ENCODE measurements around the gene OR8G1. TPM values are rescaled to one million over a fixed set of nuclear protein-coding genes. Genes with fewer than 3 reads are reported as not detected.
"Not testable (repeated sequence)": the region's sequence is repeated elsewhere in the genome, so short reads cannot be mapped to it uniquely, and the experiment has no call there.

The OR8G1 gene
- total and polyA plus RNA-seq, 2 donors = not detected

- no peak overlapping the region for H3K27ac ChIP-seq (ENCODE audit: low read depth)
- no peaks in the 10 kb centered on the region for H3K4me1 ChIP-seq (ENCODE audit: insufficient read depth)
- no peak overlapping the region for H3K4me3 ChIP-seq (ENCODE audit: low read depth, low read length)
- no peak for DNase-seq (ENCODE audit: extremely low spot score)
- no peaks in the 10 kb centered on the region for H3K36me3 ChIP-seq (ENCODE audit: insufficient read depth)
- WGBS = 82% methylated on average over 5 of the region's 5 CpGs
Measured at GRCh38 chr11:124210421-124210820, 30.5 kb upstream of the OR8G1 start.

GRCh38 chr11:124211321-124211720 is 29.6 kb upstream of the OR8G1 start:
- Histone ChIP-seq H3K4me3 (ENCODE audit: low read depth, low read length) (no peak overlapping the region), H3K27ac (ENCODE audit: low read depth) (no peak overlapping the region), H3K36me3 (ENCODE audit: insufficient read depth) (no peaks in the 10 kb centered on the region), H3K4me1 (ENCODE audit: insufficient read depth) (no peaks in the 10 kb centered on the region)
- no peak for DNase-seq (ENCODE audit: extremely low spot score)

- 73% methylated on average over 3 of the region's 3 CpGs for WGBS
- Histone ChIP-seq H3K27ac (ENCODE audit: low read depth) (no peak overlapping the region), H3K4me3 (ENCODE audit: low read depth, low read length) (no peak overlapping the region), H3K4me1 (ENCODE audit: insufficient read depth) (no peaks in the 10 kb centered on the region), H3K36me3 (ENCODE audit: insufficient read depth) (no peaks in the 10 kb centered on the region)
- no peak for DNase-seq (ENCODE audit: extremely low spot score)
Measured at GRCh38 chr11:124214027-124214426, 26.9 kb upstream of the OR8G1 start.

GRCh38 chr11:124219126-124219525 is 21.8 kb upstream of the OR8G1 start:
- DNase-seq (ENCODE audit: extremely low spot score) = no peak
- Histone ChIP-seq H3K27ac (ENCODE audit: low read depth) (no peak overlapping the region), H3K4me1 (ENCODE audit: insufficient read depth) (no peaks in the 10 kb centered on the region), H3K4me3 (ENCODE audit: low read depth, low read length) (no peak overlapping the region), H3K36me3 (ENCODE audit: insufficient read depth) (no peaks in the 10 kb centered on the region)

GRCh38 chr11:124222407-124222806 is 18.5 kb upstream of the OR8G1 start:
- H3K4me1 ChIP-seq (ENCODE audit: insufficient read depth) = no peaks in the 10 kb centered on the region
- H3K36me3 ChIP-seq (ENCODE audit: insufficient read depth) = no peaks in the 10 kb centered on the region
- H3K4me3 ChIP-seq (ENCODE audit: low read depth, low read length) = no peak overlapping the region
- H3K27ac ChIP-seq (ENCODE audit: low read depth) = no peak overlapping the region
- WGBS = 72% methylated on average over 2 of the region's 2 CpGs
- no peak for DNase-seq (ENCODE audit: extremely low spot score)

- not testable (repeated sequence) for H3K27ac ChIP-seq (ENCODE audit: low read depth); H3K4me1 ChIP-seq (ENCODE audit: insufficient read depth); H3K36me3 ChIP-seq (ENCODE audit: insufficient read depth); H3K4me3 ChIP-seq (ENCODE audit: low read depth, low read length); DNase-seq (ENCODE audit: extremely low spot score)
- WGBS = 67% methylated on average over 9 of the region's 9 CpGs
Measured at GRCh38 chr11:124224618-124225423, 16.1 kb upstream of the OR8G1 start.

- Histone ChIP-seq H3K4me1 (ENCODE audit: insufficient read depth) (no peaks in the 10 kb centered on the region), H3K27ac (ENCODE audit: low read depth) (no peak overlapping the region), H3K36me3 (ENCODE audit: insufficient read depth) (no peaks in the 10 kb centered on the region), H3K4me3 (ENCODE audit: low read depth, low read length) (no peak overlapping the region)
- WGBS = 86% methylated on average over 1 of the region's 1 CpG
- DNase-seq (ENCODE audit: extremely low spot score) = no peak
Measured at GRCh38 chr11:124225471-124225870, 15.4 kb upstream of the OR8G1 start.

- no peak for DNase-seq (ENCODE audit: extremely low spot score)
- H3K36me3 ChIP-seq (ENCODE audit: insufficient read depth) = no peaks in the 10 kb centered on the region
- no peaks in the 10 kb centered on the region for H3K4me1 ChIP-seq (ENCODE audit: insufficient read depth)
- no peak overlapping the region for H3K27ac ChIP-seq (ENCODE audit: low read depth)
- WGBS = 42% methylated on average over 1 of the region's 1 CpG
- H3K4me3 ChIP-seq (ENCODE audit: low read depth, low read length) = no peak overlapping the region
Measured at GRCh38 chr11:124233376-124233775, 7.5 kb upstream of the OR8G1 start.

- WGBS = 63% methylated on average over 5 of the region's 5 CpGs
- Histone ChIP-seq H3K4me3 (ENCODE audit: low read depth, low read length) (no peak overlapping the region), H3K4me1 (ENCODE audit: insufficient read depth) (no peaks in the 10 kb centered on the region), H3K36me3 (ENCODE audit: insufficient read depth) (no peaks in the 10 kb centered on the region), H3K27ac (ENCODE audit: low read depth) (no peak overlapping the region)
- no peak for DNase-seq (ENCODE audit: extremely low spot score)
Measured at GRCh38 chr11:124238512-124238911, 2.4 kb upstream of the OR8G1 start.

- not testable (repeated sequence) for H3K27ac ChIP-seq (ENCODE audit: low read depth); H3K36me3 ChIP-seq (ENCODE audit: insufficient read depth); H3K4me3 ChIP-seq (ENCODE audit: low read depth, low read length); DNase-seq (ENCODE audit: extremely low spot score); H3K4me1 ChIP-seq (ENCODE audit: insufficient read depth)
- 59% methylated on average over 3 of the region's 3 CpGs for WGBS
Measured at GRCh38 chr11:124249869-124250268, 9.0 kb downstream of the OR8G1 start.

- H3K36me3 ChIP-seq (ENCODE audit: insufficient read depth) = no peaks in the 10 kb centered on the region
- no peak within 1 kb of the TSS for H3K27ac ChIP-seq (ENCODE audit: low read depth)
- no peaks in the 10 kb centered on the region for H3K4me1 ChIP-seq (ENCODE audit: insufficient read depth)
- no peak for DNase-seq (ENCODE audit: extremely low spot score)
- no peak within 1 kb of the TSS for H3K4me3 ChIP-seq (ENCODE audit: low read depth, low read length)
- 70% methylated on average over 4 of the region's 4 CpGs for WGBS
Measured at GRCh38 chr11:124256076-124256475, 15.2 kb downstream of the OR8G1 start, which contains the start of gene OR8G5. OR8G5 (plus strand) TSS chr11:124256376; CDS start chr11:124264932, 8,556 bp downstream.

- H3K4me1 ChIP-seq (ENCODE audit: insufficient read depth); H3K4me3 ChIP-seq (ENCODE audit: low read depth, low read length); H3K27ac ChIP-seq (ENCODE audit: low read depth); DNase-seq (ENCODE audit: extremely low spot score); H3K36me3 ChIP-seq (ENCODE audit: insufficient read depth): not testable (repeated sequence)
- 71% methylated on average over 4 of the region's 4 CpGs for WGBS
Measured at GRCh38 chr11:124265041-124265440, 24.1 kb downstream of the OR8G1 start.

GRCh38 chr11:124270886-124271285 is 30.0 kb downstream of the OR8G1 start:
- not testable (repeated sequence) for H3K27ac ChIP-seq (ENCODE audit: low read depth); DNase-seq (ENCODE audit: extremely low spot score); H3K4me1 ChIP-seq (ENCODE audit: insufficient read depth); H3K4me3 ChIP-seq (ENCODE audit: low read depth, low read length); H3K36me3 ChIP-seq (ENCODE audit: insufficient read depth)
- 40% methylated on average over 7 of the region's 7 CpGs for WGBS

- DNase-seq (ENCODE audit: extremely low spot score) = no peak
- no peak overlapping the region for H3K27ac ChIP-seq (ENCODE audit: low read depth)
- H3K4me3 ChIP-seq (ENCODE audit: low read depth, low read length) = no peak overlapping the region
- no peaks in the 10 kb centered on the region for H3K36me3 ChIP-seq (ENCODE audit: insufficient read depth)
- 86% methylated on average over 2 of the region's 2 CpGs for WGBS
- no peaks in the 10 kb centered on the region for H3K4me1 ChIP-seq (ENCODE audit: insufficient read depth)
Measured at GRCh38 chr11:124274000-124274399, 33.1 kb downstream of the OR8G1 start.
